Measurements from ENCODE around the gene HARBI1.
"Not testable (repeated sequence)": the region's sequence is repeated elsewhere in the genome, so short reads cannot be mapped to it uniquely, and the experiment has no call there.

DNA sequence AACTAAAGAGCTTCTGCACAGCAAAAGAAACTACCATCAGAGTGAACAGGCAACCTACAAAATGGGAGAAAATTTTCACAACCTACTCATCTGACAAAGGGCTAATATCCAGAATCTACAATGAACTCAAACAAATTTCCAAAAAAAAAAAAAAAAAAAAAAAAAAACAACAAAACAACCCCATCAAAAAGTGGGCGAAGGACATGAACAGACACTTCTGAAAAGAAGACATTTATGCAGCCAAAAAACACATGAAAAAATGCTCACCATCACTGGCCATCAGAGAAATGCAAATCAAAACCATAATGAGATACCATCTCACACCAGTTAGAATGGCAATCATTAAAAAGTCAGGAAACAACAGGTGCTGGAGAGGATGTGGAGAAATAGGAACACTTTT, 33.5 kb downstream of the HARBI1 start:
- TF ChIP-seq STAT1 (conservative IDR thresholded peaks at IDR 0.05); SP1 (IDR thresholded peaks at IDR 0.05; ENCODE audit: low read depth, low read length); RCOR1 (conservative IDR thresholded peaks at IDR 0.05; ENCODE audit: low read depth, low read length): not testable (repeated sequence)
- TF ChIP-seq, protein P1, sequence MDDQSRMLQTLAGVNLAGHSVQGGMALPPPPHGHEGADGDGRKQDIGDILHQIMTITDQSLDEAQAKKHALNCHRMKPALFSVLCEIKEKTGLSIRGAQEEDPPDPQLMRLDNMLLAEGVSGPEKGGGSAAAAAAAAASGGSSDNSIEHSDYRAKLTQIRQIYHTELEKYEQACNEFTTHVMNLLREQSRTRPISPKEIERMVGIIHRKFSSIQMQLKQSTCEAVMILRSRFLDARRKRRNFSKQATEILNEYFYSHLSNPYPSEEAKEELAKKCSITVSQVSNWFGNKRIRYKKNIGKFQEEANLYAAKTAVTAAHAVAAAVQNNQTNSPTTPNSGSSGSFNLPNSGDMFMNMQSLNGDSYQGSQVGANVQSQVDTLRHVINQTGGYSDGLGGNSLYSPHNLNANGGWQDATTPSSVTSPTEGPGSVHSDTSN (IDR thresholded peaks at IDR 0.05; ENCODE audit: insufficient replicate concordance, low read depth, low read length) = not testable (repeated sequence)
